Measurements from ENCODE around the gene CLDN3.
"Not testable (repeated sequence)": the region's sequence is repeated elsewhere in the genome, so short reads cannot be mapped to it uniquely, and the experiment has no call there.

CLDN3 gene

GRCh38 chr7:73770002-73770859 lies at the start of gene CLDN3:
CLDN3 (minus strand) TSS chr7:73770270; CDS start chr7:73770049, 221 bp downstream.
- DNase-seq = no peak

- DNase-seq = no peak
Measured at GRCh38 chr7:73817121-73817520, 47.1 kb upstream of the CLDN3 start.

- no peak for DNase-seq
Measured at GRCh38 chr7:73815436-73815835, 45.4 kb upstream of the CLDN3 start.

- no peak for DNase-seq
Measured at GRCh38 chr7:73812996-73813395, 42.9 kb upstream of the CLDN3 start.

GRCh38 chr7:73811760-73812168 lies 41.7 kb upstream of the CLDN3 start:
- peak; percentile 39 to 49 for DNase-seq

- DNase-seq = no peak
Measured at GRCh38 chr7:73810998-73811360, 40.9 kb upstream of the CLDN3 start.

GRCh38 chr7:73809467-73809951 lies 39.4 kb upstream of the CLDN3 start:
- no peak for DNase-seq

- no peak for DNase-seq
Measured at GRCh38 chr7:73802459-73802858, 32.4 kb upstream of the CLDN3 start.

GRCh38 chr7:73801577-73801976 lies 31.5 kb upstream of the CLDN3 start:
- DNase-seq = no peak

- DNase-seq = no peak
Measured at GRCh38 chr7:73799282-73800141, 29.4 kb upstream of the CLDN3 start.

- not testable (repeated sequence) for DNase-seq
Measured at GRCh38 chr7:73797176-73797575, 27.1 kb upstream of the CLDN3 start.

GRCh38 chr7:73796656-73797055 lies 26.6 kb upstream of the CLDN3 start:
- DNase-seq = not testable (repeated sequence)

- not testable (repeated sequence) for DNase-seq
Measured at GRCh38 chr7:73795188-73795587, 25.1 kb upstream of the CLDN3 start.

GRCh38 chr7:73791170-73791690 lies 21.2 kb upstream of the CLDN3 start:
- not testable (repeated sequence) for DNase-seq

- no peak for DNase-seq
Measured at GRCh38 chr7:73789051-73789450, 19.0 kb upstream of the CLDN3 start.

- not testable (repeated sequence) for DNase-seq
Measured at GRCh38 chr7:73787786-73788048, 17.6 kb upstream of the CLDN3 start.

- no peak for DNase-seq
Measured at GRCh38 chr7:73786588-73786987, 16.5 kb upstream of the CLDN3 start.

GRCh38 chr7:73779517-73779916 lies 9.4 kb upstream of the CLDN3 start:
- DNase-seq = no peak

- no peak for DNase-seq
Measured at GRCh38 chr7:73778801-73779389, 8.8 kb upstream of the CLDN3 start.

GRCh38 chr7:73774923-73775322 lies 4.9 kb upstream of the CLDN3 start:
- no peak for DNase-seq

- DNase-seq = no peak
Measured at GRCh38 chr7:73773700-73774517, 3.8 kb upstream of the CLDN3 start.

Measured in stimulated activated CD4-positive, alpha-beta T cell treated with anti-CD3 and anti-CD28 coated beads, Interleukin-4, amount 100 ng/mL, for 4 hours (primary cell).